Loucy (cell line): ENCODE results near the gene ANXA9.

ENCODE experiments used
- H2AFZ ChIP-seq: fragments of 200-600 bp; sonication (generic); 2 replicates; pipeline ENCODE4 v1.6.0; 2016; ENCODE audit warnings: antibody characterized with exemption, mild to moderate bottlenecking, low read length, moderate library complexity
- H3F3A ChIP-seq: fragments of 200-600 bp; 2 replicates; pipeline ENCODE4 v1.6.0; 2016; ENCODE audit warnings: antibody characterized with exemption, low read depth, mild to moderate bottlenecking
- H3K27me3 ChIP-seq: fragments of 200-600 bp; sonication (generic); 2 replicates; pipeline ENCODE4 v1.6.1; 2014; ENCODE audit warnings: low read length, mild to moderate bottlenecking; ENCODE audit not compliant: insufficient read depth, poor library complexity, severe bottlenecking
- H3K36me3 ChIP-seq: fragments of 200-600 bp; sonication (generic); 2 replicates; pipeline ENCODE4 v1.6.1; 2016; ENCODE audit warnings: low read length; ENCODE audit not compliant: insufficient read depth
- H3K4me1 ChIP-seq: fragments of 200-600 bp; sonication (generic); 2 replicates; pipeline ENCODE4 v1.5.1; 2014; ENCODE audit warnings: low read length, mild to moderate bottlenecking; ENCODE audit not compliant: insufficient read depth, poor library complexity, severe bottlenecking
- H3K4me2 ChIP-seq: fragments of 200-600 bp; sonication (generic); 2 replicates; pipeline ENCODE4 v1.6.0; 2014; ENCODE audit warnings: antibody characterized with exemption, low read length, low read depth, mild to moderate bottlenecking; ENCODE audit not compliant: poor library complexity, severe bottlenecking
- H3K4me3 ChIP-seq: fragments of 200-600 bp; sonication (generic); 2 replicates; pipeline ENCODE4 v1.5.1; 2014; ENCODE audit warnings: low read length, mild to moderate bottlenecking, mixed read lengths; ENCODE audit not compliant: poor library complexity, severe bottlenecking
- H3K79me2 ChIP-seq: fragments of 200-600 bp; sonication (generic); 2 replicates; pipeline ENCODE4 v1.6.1; 2014; ENCODE audit warnings: low read length; ENCODE audit not compliant: insufficient read depth
- H3K9ac ChIP-seq: fragments of 200-600 bp; sonication (generic); 2 replicates; pipeline ENCODE4 v1.6.0; 2014; ENCODE audit warnings: mild to moderate bottlenecking, low read depth, low read length, moderate library complexity; ENCODE audit not compliant: poor library complexity, severe bottlenecking
- H3K9me2 ChIP-seq: fragments of 200-600 bp; sonication (generic); replicated peaks from 2 replicates; pipeline ENCODE4 v1.6.1; 2016; ENCODE audit warnings: low read depth, low read length, mixed read lengths
- H3K9me3 ChIP-seq: fragments of 200-600 bp; sonication (generic); 2 replicates; pipeline ENCODE4 v1.6.1; 2014; ENCODE audit warnings: mild to moderate bottlenecking, antibody characterized with exemption, low read length, low read depth; ENCODE audit not compliant: insufficient read depth
- H4K20me1 ChIP-seq: fragments of 200-600 bp; sonication (generic); 2 replicates; pipeline ENCODE4 v1.6.0; 2014; ENCODE audit warnings: antibody characterized with exemption, low read length, mild to moderate bottlenecking; ENCODE audit not compliant: insufficient read depth, poor library complexity, severe bottlenecking
- EZH2phosphoT487 ChIP-seq: fragments of 200-600 bp; IDR thresholded peaks from 2 replicates; pipeline ENCODE4 v1.6.1; 2018; ENCODE audit warnings: antibody characterized with exemption, mild to moderate bottlenecking, moderate library complexity, borderline replicate concordance
- TF ChIP-seq, protein P1 (sequence below): fragments of 200-600 bp; sonication (generic); conservative IDR thresholded peaks from 2 replicates; pipeline ENCODE4 v1.5.1; 2014; ENCODE audit warnings: mild to moderate bottlenecking, antibody characterized with exemption, low read length

The ANXA9 gene

DNA sequence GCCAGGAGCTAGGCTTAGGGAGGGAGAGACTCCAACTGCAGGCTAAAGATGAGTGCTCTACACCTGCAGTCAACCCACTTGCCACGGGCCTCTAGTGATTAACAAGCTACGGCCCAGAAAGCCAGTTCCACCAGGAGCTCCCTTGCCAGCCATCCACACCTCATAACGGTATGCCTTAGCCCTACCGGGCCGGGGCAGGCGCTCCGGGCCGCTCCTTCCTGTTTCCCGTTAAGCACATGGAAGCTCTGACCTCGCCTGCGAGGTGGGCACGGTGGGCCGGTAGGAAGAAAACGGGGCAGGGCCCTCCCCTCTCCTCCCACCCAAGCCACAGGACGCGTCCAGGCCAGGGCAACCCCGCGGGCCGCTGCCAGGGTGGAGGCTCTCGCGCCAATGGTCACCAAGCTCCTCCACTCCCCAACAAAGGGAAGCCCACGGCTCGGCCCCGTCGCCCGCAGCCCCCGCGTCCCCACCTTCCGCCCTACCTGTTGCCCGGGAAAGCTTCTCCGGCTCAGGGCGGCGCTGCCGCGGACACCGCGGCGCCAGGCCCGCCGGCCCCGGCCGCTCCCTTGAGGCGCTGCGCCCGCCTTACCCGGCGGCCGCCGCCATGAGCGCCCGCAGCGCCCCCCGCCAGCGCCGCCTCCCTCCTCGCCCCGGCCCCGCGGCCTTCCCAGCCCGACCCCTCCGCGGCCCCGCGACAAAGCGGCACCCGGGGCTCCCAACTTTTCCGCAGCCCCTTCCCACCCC, 8.1 kb upstream of the ANXA9 start:
- H3K9ac ChIP-seq: peak overlapping the region; percentile 98
- peaks cover 44% of the 10 kb centered on the region for H4K20me1 ChIP-seq
- TF ChIP-seq, protein P1, sequence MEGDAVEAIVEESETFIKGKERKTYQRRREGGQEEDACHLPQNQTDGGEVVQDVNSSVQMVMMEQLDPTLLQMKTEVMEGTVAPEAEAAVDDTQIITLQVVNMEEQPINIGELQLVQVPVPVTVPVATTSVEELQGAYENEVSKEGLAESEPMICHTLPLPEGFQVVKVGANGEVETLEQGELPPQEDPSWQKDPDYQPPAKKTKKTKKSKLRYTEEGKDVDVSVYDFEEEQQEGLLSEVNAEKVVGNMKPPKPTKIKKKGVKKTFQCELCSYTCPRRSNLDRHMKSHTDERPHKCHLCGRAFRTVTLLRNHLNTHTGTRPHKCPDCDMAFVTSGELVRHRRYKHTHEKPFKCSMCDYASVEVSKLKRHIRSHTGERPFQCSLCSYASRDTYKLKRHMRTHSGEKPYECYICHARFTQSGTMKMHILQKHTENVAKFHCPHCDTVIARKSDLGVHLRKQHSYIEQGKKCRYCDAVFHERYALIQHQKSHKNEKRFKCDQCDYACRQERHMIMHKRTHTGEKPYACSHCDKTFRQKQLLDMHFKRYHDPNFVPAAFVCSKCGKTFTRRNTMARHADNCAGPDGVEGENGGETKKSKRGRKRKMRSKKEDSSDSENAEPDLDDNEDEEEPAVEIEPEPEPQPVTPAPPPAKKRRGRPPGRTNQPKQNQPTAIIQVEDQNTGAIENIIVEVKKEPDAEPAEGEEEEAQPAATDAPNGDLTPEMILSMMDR: no peak
- TF ChIP-seq EZH2phosphoT487: no peak
- peaks cover 54% of the 10 kb centered on the region for H3K79me2 ChIP-seq
- no peaks in the 10 kb centered on the region for H3K27me3 ChIP-seq
- H3K4me1 ChIP-seq: peaks cover 60% of the 10 kb centered on the region
- peak overlapping the region; percentile 96 for H3K4me2 ChIP-seq
- peak overlapping the region; percentile 100 for H3K4me3 ChIP-seq
- no peaks in the 10 kb centered on the region for H3K9me3 ChIP-seq
- no peaks in the 10 kb centered on the region for H3K36me3 ChIP-seq
- peak overlapping the region; percentile 72 for H2AFZ ChIP-seq
- no peaks in the 10 kb centered on the region for H3K9me2 ChIP-seq
- peaks cover 5% of the 10 kb centered on the region; the same call in 1 of the 2 replicates for H3F3A ChIP-seq

DNA sequence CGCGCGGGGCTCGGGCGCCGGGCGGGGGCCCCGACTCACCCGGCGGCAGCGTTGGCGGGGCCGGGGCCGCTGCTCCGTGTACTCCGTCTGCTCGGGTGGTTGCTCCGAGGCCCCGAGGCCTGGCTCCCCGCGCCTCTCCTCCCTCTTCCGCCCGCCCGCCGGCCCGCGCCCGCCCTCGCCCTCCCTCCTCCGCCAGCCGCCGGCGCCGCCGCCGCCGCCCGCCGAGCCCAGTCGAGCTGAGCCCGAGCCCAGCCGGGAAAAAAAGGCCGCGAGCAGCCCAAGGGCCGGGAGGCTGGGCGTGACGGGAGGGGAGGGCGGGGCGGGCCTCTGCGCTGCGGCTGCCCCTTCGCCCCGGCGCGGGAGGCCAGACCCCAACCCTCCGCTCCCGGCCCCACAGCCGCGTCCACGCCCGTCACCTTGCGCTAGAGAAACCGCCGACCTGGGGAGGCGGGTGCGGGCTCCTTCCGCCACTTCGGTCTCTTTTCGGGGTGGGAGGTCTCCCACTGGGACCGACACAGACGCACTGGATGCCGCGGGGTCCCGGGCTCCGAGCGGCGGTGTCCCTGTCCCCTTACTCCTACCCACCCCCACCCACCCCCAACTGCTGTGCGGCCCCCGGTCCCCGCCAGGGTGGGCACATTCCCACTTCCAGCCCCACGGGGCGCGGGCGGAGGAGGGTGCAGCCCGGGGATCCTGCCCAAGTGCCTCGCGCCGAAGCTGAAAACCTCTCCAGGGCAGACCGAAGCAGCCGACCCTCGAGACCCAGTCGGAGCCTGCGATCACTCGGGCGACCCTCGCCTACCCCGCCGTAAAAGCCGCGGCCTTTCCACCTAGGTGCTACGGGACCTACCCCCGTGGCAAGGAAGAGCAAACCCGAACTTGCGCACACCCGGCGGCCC, 7.3 kb upstream of the ANXA9 start, which contains the start of gene CERS2:
CERS2 (minus strand) TSS at position 256 of the 899 bp plus-strand sequence. CDS start 5,745 bp downstream, outside the sequence.
- Histone ChIP-seq H3K9me3 (no peaks in the 10 kb centered on the region), H3K4me2 (peak within 1 kb of the TSS; percentile 96), H2AFZ (peak within 1 kb of the TSS; percentile 73), H3K79me2 (peaks cover 46% of the 10 kb centered on the region), H3K27me3 (no peaks in the 10 kb centered on the region), H4K20me1 (peaks cover 36% of the 10 kb centered on the region), H3K4me1 (peaks cover 63% of the 10 kb centered on the region), H3K9me2 (no peaks in the 10 kb centered on the region), H3K36me3 (no peaks in the 10 kb centered on the region), H3F3A (peaks cover 5% of the 10 kb centered on the region; the same call in 1 of the 2 replicates), H3K9ac (peak within 1 kb of the TSS; percentile 98), H3K4me3 (peak within 1 kb of the TSS; percentile 100)
- TF ChIP-seq EZH2phosphoT487: no peak
- TF ChIP-seq, protein P1: no peak

DNA sequence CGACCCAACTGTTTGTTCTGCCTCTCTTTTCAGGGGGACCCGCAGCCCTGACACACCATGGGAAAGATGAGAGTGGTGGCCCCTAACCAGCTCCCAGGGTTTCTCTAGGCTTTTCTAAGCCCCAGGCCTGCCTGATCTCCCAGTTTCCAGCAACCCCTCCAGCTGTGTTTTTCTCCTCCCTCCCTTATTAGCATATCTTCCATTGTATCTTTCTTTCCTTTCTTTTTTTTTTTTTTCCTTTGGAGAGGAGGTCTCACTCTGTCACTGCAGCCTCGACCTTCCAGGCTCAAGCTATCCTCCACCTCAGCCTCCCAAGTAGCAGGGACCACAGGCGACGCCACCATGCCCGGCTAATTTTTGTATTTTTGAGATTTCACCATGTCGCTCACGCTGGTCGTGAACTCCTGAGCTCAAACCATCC, 5.7 kb upstream of the ANXA9 start:
- Histone ChIP-seq H3K27me3 (no peaks in the 10 kb centered on the region), H2AFZ (no peak overlapping the region), H3K36me3 (no peaks in the 10 kb centered on the region), H3K9me3 (no peaks in the 10 kb centered on the region), H4K20me1 (peaks cover 23% of the 10 kb centered on the region), H3K4me2 (peak overlapping the region; percentile 92), H3F3A (peaks cover 5% of the 10 kb centered on the region; the same call in 1 of the 2 replicates), H3K79me2 (peaks cover 30% of the 10 kb centered on the region), H3K4me3 (peak overlapping the region; percentile 77), H3K9me2 (no peaks in the 10 kb centered on the region), H3K4me1 (peaks cover 51% of the 10 kb centered on the region), H3K9ac (peak overlapping the region; percentile 83)
- TF ChIP-seq, protein P1: no peak
- no peak for TF ChIP-seq EZH2phosphoT487
